ENCODE data around the gene LIPF.
A peak's percentile ranks its signal among the peaks of the same experiment; 100 is the strongest.
"Not testable (repeated sequence)": the region's sequence is repeated elsewhere in the genome, so short reads cannot be mapped to it uniquely, and the experiment has no call there.

LIPF gene

GRCh38 chr10:88676283-88677060, 12.2 kb downstream of the LIPF start:
- DNase-seq (ENCODE audit: low read depth in 2 of 2) = no peak

- DNase-seq (ENCODE audit: low read depth in 2 of 2) = no peak
Measured at GRCh38 chr10:88680958-88681357, 16.7 kb downstream of the LIPF start.

GRCh38 chr10:88682491-88682890, 18.2 kb downstream of the LIPF start:
- no peak for DNase-seq (ENCODE audit: low read depth in 2 of 2)

- no peak for DNase-seq (ENCODE audit: low read depth in 2 of 2)
Measured at GRCh38 chr10:88687853-88688467, 23.7 kb downstream of the LIPF start.

- no peak for DNase-seq (ENCODE audit: low read depth in 2 of 2)
Measured at GRCh38 chr10:88689366-88689765, 25.1 kb downstream of the LIPF start.

- no peak for DNase-seq (ENCODE audit: low read depth in 2 of 2)
Measured at GRCh38 chr10:88693392-88694020, 29.3 kb downstream of the LIPF start.

- no peak for DNase-seq (ENCODE audit: low read depth in 2 of 2)
Measured at GRCh38 chr10:88702848-88703597, 38.8 kb downstream of the LIPF start.

- DNase-seq (ENCODE audit: low read depth in 2 of 2) = no peak
Measured at GRCh38 chr10:88705958-88706357, 41.7 kb downstream of the LIPF start, which contains the start of gene LIPK. TSS of gene LIPK (plus strand) at chr10:88706249. CDS start at chr10:88724544, 18,295 bp downstream.

- no peak for DNase-seq (ENCODE audit: low read depth in 2 of 2)
Measured at GRCh38 chr10:88707429-88708155, 43.4 kb downstream of the LIPF start.

- DNase-seq (ENCODE audit: low read depth in 2 of 2) = not testable (repeated sequence)
Measured at GRCh38 chr10:88709361-88709760, 45.1 kb downstream of the LIPF start.

- DNase-seq (ENCODE audit: low read depth in 2 of 2) = no peak
Measured at GRCh38 chr10:88715517-88715916, 51.3 kb downstream of the LIPF start.

- no peak for DNase-seq (ENCODE audit: low read depth in 2 of 2)
Measured at GRCh38 chr10:88721392-88721791, 57.1 kb downstream of the LIPF start.

- no peak for DNase-seq (ENCODE audit: low read depth in 2 of 2)
Measured at GRCh38 chr10:88725798-88726197, 61.6 kb downstream of the LIPF start.

GRCh38 chr10:88728107-88728763, 64.0 kb downstream of the LIPF start:
- DNase-seq (ENCODE audit: low read depth in 2 of 2) = peak; percentile 43 to 60

Data from stimulated activated CD8-positive, alpha-beta memory T cell treated with anti-CD3 and anti-CD28 coated beads, Interleukin-2, amount 100 ng/mL, for 48 hours (primary cell).